ENCODE results near the gene HSPBP1. TPM values are rescaled to one million over a fixed set of nuclear protein-coding genes. Genes with fewer than 3 reads are reported as not detected.

The HSPBP1 gene
- total and polyA plus RNA-seq, 2 donors (not counting 3 experiments of a cell fraction or from before 2014, with no cell fraction given): 30.4 to 47.5 TPM

GRCh38 chr19:55258476-55258827 is 21.5 kb downstream of the HSPBP1 start:
- H3K4me3 ChIP-seq (replicated peaks in 1 of 3; ENCODE audit: insufficient read depth in 1 of 3, low read depth in 1 of 3, low read length in 3 of 3): peak overlapping the region; percentile 13 to 87 (median 18)
- TF ChIP-seq MAX (IDR thresholded peaks at IDR 0.05; ENCODE audit: insufficient read depth, insufficient read length): no peak
- no peak for TF ChIP-seq FOS (IDR thresholded peaks at IDR 0.05; ENCODE audit: borderline replicate concordance, insufficient read depth, low read length)
- TF ChIP-seq MYC (IDR thresholded peaks at IDR 0.05; ENCODE audit: low read depth, low read length): no peak
- no peak for TF ChIP-seq EZH2 (IDR thresholded peaks at IDR 0.05; ENCODE audit: borderline replicate concordance, low read depth, low read length, severe bottlenecking)
- TF ChIP-seq JUN (IDR thresholded peaks at IDR 0.05; ENCODE audit: borderline replicate concordance, insufficient read depth, insufficient read length, low read depth): no peak
- BruUV-seq (replicated peaks): TSS peak; percentile 48
- ChIA-PET CTCF (interaction anchor here (0.8 to 1.4 kb wide), 5 partner anchors 24 to 125 kb away, joined by 3 to 13 read pairs (median 6); partner anchors contain the start of genes DNAAF3 and TMEM238), POLR2A (interaction anchor here (0.8 to 2.3 kb wide), 3 partner anchors 81 to 149 kb away, joined by 3 to 12 read pairs (median 4); partner anchors contain the start of genes KMT5C and UBE2S)
- FAIRE-seq (no peak), DNase-seq (ENCODE audit: low read depth, low spot score) (no peak)
- dilution Hi-C loops (cut with MboI; ENCODE audit: extremely low pct_ligation_motif_present, low sequenced_read_pairs): no loop called here
- peak overlapping the region; percentile 21 for H3K27ac ChIP-seq (ENCODE audit: insufficient read depth, low read depth, low read length)
- no peaks in the 10 kb centered on the region for H4K20me1 ChIP-seq (replicated peaks; ENCODE audit: control insufficient read depth, extremely low read depth, insufficient read depth, low read length)
- H3K9me3 ChIP-seq (replicated peaks; ENCODE audit: control insufficient read depth, insufficient read depth, low read length): no peaks in the 10 kb centered on the region
- intact Hi-C loops (cut with micrococcal nuclease): loop anchor here (2.0 to 10.0 kb wide), 2 partner anchors 52 to 346 kb away; partner anchors contain the start of genes ZNF524 and ZNF865
- peak overlapping the region; percentile 62 for H3K9ac ChIP-seq (replicated peaks; ENCODE audit: extremely low read depth, insufficient read depth, low read length)
- H3K9me1 ChIP-seq (replicated peaks; ENCODE audit: control insufficient read depth, extremely low read depth, insufficient read depth, low read length): no peaks in the 10 kb centered on the region
- H3K4me2 ChIP-seq (ENCODE audit: insufficient read depth, low read length): no peak overlapping the region
- H3K36me3 ChIP-seq (ENCODE audit: control insufficient read depth in 2 of 2, extremely low read depth in 1 of 2, insufficient read depth in 2 of 2, low read length in 2 of 2): no peaks in the 10 kb centered on the region
- peaks cover 50% of the 10 kb centered on the region for H3K79me2 ChIP-seq (ENCODE audit: control insufficient read depth, insufficient read depth, low read length)
- no peaks in the 10 kb centered on the region for H3K27me3 ChIP-seq (ENCODE audit: control insufficient read depth in 2 of 2, insufficient read depth in 2 of 2, low read length in 2 of 2)
- peak overlapping the region; percentile 16 for H2AFZ ChIP-seq (ENCODE audit: low read depth, low read length)
- H3K4me1 ChIP-seq (ENCODE audit: control insufficient read depth, extremely low read depth, insufficient read depth, low read length): peaks cover 45% of the 10 kb centered on the region
